Fibroblast of mammary gland (primary cell): Measurements from ENCODE around the gene GPR176.

ENCODE experiments used
- DNase-seq: peaks from one replicate; pipeline ENCODE4 v3.0.0-alpha.2; 2010; ENCODE audit warnings: low read depth
- H3K4me3 ChIP-seq: 2 replicates; pipeline ENCODE4 v1.5.1; 2011; ENCODE audit warnings: low read depth, mild to moderate bottlenecking, low read length, moderate library complexity; ENCODE audit not compliant: control insufficient read depth
- TF ChIP-seq, protein P1 (sequence below): conservative IDR thresholded peaks from 2 replicates; pipeline ENCODE4 v1.5.1; 2011; ENCODE audit warnings: low read depth, low read length, inconsistent platforms; ENCODE audit not compliant: control insufficient read depth, insufficient read depth

Gene GPR176

DNA sequence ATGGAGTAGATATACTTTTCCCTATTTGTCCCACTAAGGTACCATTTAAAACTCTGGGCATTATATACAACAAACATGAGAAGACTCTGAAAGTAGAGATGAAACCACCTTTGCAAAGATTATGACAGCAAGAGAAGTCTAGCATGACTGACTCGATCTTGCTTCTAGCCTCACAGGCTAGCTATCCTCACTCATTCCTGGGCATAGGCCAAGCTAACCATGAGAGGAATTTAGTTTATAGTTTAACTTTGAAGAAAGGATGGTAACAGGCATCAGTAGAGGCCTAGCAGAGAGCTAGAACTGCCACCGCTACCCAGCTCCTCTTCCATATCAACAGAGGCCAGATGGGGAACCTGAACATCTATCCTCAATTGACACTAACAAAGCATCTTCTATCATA lies 74.0 kb downstream of the GPR176 start:
- H3K4me3 ChIP-seq = no peak overlapping the region
- TF ChIP-seq, protein P1, sequence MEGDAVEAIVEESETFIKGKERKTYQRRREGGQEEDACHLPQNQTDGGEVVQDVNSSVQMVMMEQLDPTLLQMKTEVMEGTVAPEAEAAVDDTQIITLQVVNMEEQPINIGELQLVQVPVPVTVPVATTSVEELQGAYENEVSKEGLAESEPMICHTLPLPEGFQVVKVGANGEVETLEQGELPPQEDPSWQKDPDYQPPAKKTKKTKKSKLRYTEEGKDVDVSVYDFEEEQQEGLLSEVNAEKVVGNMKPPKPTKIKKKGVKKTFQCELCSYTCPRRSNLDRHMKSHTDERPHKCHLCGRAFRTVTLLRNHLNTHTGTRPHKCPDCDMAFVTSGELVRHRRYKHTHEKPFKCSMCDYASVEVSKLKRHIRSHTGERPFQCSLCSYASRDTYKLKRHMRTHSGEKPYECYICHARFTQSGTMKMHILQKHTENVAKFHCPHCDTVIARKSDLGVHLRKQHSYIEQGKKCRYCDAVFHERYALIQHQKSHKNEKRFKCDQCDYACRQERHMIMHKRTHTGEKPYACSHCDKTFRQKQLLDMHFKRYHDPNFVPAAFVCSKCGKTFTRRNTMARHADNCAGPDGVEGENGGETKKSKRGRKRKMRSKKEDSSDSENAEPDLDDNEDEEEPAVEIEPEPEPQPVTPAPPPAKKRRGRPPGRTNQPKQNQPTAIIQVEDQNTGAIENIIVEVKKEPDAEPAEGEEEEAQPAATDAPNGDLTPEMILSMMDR = no peak
- DNase-seq = no peak

DNA sequence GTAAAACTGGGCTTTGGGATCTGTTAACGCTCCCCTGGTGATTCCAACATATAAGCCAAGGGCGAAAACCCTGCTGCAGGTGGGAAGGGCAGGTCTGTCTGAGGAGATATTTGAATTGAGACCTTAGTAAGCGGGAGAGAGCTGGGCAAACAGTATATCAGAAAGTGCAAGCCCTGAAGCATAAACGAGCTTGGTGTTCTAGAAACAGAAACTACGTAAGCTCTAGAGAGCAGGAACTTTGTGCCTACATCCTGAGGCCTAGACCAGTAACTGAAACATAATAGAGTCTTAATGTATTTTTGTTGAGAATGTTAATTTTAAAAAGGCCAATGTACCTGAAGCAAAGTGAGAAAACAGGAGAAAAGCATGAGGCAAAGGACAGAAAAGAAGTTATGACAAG lies 74.5 kb downstream of the GPR176 start:
- no peak overlapping the region for H3K4me3 ChIP-seq
- TF ChIP-seq, protein P1 = no peak
- no peak for DNase-seq

DNA sequence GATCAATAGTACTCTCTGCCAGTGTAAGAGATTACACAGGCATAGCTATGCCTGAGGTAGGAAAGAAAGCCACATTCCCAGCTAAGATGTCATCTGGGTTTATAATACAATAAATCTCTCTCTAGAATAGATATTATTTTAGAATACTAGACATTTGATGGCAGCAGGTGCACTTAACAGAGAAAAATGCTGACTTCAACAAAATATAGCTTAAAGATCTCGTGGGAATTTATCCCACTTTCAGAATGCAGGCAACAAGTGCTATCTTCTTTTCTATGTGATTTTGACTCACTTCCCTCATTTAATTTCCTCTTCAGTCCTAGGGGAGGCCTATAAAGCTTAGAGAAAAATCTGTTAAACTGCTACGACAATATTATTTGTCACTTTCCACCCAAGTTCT lies 76.5 kb downstream of the GPR176 start:
- no peak overlapping the region for H3K4me3 ChIP-seq
- TF ChIP-seq, protein P1 = no peak
- DNase-seq = no peak

- TF ChIP-seq, protein P1 = no peak
- no peak overlapping the region for H3K4me3 ChIP-seq
- DNase-seq = no peak
Observed at GRCh38 chr15:39837454-39837853, 82.6 kb downstream of the GPR176 start.

DNA sequence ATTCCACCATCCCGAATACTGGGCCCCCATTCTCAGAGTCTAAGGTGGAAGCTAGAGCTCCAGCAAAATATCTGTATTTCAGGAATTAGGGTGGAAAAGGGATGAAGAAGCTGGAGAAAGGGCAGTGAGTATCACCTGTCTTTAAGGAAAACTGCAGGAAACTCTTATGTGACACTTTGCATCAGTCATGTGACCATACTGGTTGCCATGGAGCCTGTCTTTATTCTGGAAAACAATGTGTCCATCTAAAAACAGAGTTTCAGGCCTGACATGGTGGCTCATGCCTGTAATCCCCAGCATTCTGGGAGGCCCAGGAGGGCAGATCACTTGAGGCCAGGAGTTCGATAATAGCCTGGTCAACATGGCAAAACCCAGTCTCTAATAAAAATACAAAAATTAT lies 84.5 kb downstream of the GPR176 start:
- DNase-seq = no peak
- H3K4me3 ChIP-seq = no peak overlapping the region
- TF ChIP-seq, protein P1 = no peak

GRCh38 chr15:39834256-39834655 lies 85.8 kb downstream of the GPR176 start:
- H3K4me3 ChIP-seq = no peak overlapping the region
- DNase-seq = peak; percentile 80
- TF ChIP-seq, protein P1 = no peak

- DNase-seq = peak; percentile 90
- H3K4me3 ChIP-seq = peak overlapping the region; percentile 8
- TF ChIP-seq, protein P1 = no peak
Observed at GRCh38 chr15:39833515-39833981, 86.5 kb downstream of the GPR176 start.
